IPS DF 4.7 (cell line): Measurements from ENCODE around the gene CEACAM21.

Experiments
- DNase-seq: peaks from one replicate; pipeline ENCODE4 v3.0.0-alpha.2; 2013; ENCODE audit warnings: low spot score; ENCODE audit errors: extremely low read depth

The CEACAM21 gene

DNA sequence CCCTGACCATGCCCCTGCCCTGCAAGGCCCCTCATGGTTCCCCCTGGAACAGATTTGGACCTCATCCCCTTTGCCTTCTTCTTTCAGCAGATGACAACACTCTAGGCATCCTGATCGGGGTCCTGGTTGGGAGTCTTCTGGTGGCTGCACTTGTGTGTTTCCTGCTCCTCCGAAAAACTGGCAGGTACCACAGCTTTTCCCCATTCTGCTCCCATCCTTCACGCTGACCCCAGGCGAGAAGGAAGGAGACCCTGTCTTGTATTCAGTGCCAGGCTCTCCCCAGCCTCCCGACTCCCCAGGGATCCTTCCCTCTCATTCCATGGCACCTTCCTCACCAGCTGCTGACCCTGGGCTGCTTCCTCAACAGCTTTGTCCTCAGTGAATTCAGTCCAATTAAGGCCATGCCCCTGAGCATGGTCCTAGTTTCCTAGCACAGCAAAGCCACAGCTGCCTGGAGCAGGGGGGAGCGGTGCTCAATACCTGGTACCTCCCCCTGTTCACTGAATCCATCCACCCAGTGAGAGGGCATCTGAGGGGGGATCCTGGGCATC is 8.4 kb downstream of the CEACAM21 start:
- DNase-seq: no peak

DNA sequence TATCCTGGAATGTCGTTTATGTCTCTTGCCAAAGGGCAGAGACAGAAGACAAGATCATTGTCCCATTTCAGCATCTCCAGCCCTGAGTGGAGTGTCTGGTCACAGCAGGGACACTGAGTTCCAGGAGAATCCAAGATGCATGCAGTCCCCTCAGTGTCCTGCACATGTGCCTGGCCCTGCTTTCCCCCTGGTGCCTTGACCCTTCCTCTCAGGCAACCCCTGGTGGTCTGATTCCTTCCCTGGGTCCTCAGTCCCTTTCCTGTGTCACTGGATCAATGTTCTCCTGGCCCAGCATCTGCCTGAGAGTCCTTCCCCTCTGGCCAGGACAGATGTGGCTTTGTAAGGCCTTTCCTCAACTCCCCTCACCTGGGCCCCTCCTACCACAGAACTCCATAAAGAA is 9.0 kb downstream of the CEACAM21 start:
- no peak for DNase-seq

DNA sequence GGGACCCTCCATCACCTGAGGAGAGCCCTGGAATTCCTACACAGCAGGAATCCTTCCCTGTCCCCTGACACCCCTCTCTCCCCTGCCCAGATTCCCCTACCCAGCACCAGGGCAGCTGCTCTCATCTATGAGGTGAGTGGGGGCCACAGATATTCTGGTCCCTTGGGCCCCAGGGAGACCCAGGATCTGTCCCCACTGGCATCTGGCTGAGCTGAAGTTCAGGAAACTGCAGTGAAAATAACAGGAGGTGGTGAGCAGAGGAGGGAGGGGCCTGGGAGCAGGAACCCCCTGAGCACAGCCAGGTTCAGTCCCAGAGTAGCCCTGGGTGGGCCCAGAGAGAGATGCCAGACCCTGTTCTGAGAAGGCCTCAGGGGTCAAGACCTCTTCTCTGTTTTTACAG is 10.1 kb downstream of the CEACAM21 start:
- no peak for DNase-seq

DNA sequence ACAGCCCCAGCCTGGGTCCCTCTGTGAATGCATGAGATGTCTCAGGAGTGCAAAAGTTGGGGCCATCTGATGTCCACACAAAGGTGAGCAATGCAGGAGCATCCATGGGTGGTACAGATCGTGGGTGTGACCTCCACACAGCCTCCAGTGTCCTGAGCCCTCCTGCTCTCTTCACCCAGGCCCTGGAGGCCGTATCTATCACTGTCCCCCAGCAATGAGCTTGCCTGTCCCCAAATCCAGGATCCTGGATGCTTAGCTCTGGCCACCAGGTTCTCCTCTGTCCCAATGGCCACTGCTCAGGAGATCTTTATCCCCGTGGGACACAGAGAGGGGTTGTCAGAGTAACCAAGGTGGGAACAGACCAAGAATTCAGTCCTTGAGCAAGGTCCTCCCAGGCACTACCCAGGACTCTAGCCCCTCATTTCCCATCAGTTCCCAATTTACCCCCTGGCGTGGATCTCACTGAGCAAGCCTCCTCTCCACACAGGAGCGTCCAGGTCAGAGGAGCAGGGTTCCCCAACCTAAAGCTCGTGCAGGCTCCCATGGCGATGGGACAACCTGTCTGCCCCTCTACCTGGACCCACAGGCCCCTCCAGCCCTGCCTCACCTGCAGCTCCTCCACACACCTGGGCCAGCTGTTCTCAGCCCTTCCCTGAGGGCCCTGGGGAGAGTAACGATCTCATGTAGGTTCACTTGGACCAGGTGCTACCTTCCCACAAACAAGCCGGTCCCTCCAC is 11.3 kb downstream of the CEACAM21 start:
- no peak for DNase-seq

DNA sequence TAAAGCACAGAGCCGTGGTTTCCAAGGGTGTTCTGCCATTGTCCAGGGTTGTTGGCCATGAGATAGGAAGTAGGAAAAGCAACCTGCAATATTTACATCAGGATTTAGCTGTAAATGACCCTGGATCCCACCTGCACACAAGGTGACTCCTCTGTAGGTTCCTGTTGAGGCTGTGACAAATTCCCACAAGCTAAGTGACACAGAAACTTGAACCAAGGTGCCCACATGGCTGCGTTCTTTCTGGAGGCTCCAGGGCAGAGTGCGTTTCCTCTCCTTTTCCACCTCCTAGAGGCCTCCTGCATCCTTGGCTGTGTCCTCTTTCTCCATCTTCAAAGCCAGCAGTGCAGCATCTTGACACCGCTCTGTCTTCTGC is 11.9 kb downstream of the CEACAM21 start:
- DNase-seq: no peak

DNA sequence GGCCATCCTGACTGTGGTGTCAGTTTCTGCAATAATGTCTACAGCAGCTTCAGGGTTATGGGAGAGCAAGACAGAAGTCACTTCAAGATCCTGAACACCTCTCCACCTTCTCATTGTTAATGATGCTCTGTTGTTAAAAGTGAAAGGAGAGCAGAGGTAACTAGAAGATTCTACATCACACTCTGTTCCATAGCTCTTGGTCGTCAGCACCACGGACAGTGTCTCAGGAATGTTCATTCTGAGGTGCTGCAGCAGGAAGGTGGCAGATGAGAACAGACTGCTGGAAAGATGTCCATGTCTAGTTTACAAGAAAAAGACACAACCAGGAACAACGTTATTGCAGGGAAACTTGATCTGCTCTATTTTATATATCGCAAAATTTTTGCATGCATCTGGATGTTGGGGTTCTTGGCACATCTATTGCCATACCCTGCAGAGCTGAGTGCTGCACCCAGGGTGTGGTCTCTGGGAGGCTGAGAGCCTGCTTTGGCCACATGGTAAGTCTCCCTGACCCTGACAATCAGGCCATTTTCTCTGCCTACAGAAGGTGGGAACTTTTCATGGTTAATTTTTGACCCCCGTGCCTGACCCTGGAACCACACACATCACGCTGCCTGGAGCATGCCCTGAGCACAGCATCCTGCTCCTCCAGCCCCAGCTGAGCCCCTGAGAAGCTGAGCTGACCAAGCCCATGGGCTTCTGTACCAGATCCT is 12.7 kb downstream of the CEACAM21 start:
- no peak for DNase-seq

DNA sequence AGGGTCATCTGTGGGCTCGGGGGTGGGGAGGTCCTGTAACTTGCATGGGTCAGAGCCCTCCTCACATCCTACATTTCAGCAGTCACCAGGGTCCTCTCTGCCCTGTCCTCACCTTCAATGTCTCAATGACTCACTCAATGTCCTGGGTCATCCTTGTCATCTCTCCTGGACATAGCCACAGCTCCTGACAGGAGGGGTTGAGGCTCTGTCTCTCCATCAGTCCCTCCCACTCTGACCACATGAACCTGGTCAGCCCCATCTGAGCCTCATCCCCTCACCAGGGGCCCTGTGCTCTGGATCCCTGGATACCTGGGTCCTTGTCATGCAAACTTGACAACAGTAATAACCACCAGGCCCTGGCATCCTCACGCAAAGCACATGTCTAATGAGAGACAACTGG is 13.4 kb downstream of the CEACAM21 start:
- no peak for DNase-seq

DNA sequence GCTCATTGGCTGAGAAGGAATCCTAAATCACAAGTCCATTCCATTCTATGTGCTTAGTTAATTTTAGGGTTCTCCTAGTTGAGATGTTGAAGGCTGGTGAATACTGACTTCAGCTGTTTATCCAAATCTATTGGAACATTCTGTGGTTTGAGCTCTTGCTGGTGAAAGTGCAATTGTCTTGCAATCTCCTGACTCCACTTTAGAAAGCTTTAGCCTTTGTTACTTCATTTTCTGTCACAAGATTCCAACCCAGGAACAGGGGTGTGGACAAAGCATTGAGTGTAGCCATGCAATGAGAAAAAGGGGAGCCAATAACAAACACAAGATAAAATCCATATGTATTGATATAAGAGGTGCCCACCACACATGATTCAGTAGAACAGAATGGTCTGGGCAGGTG is 15.0 kb downstream of the CEACAM21 start:
- DNase-seq: no peak

DNA sequence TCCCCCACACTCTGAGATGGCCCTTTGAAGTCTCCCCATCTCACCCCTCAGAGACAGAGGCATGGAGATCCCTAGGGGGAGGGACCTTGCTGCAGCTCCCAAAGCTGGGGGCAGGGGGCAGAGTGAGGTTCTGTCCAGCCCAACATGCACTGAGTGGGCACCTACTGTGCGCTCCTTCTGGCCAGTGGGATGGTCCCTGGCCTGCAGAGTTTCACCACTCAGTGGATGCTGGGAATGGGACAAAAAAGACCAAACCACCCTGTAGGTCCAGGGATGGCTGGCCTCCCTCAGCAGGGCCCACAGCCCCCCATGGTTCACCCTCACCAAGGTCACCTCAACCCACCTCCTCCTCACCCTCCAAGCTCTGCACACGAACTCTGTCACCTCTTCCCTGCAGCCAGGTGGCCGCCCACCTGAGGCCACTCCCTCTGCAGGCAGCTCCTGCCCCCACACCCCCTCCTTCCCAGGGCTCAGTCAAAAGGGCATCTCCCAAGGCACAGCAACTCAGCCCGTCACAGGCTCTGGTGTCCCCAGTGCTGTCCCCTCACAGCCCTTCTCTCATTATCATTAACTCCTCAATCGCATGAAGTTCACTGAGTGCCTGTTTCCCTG is 16.1 kb downstream of the CEACAM21 start:
- no peak for DNase-seq

DNA sequence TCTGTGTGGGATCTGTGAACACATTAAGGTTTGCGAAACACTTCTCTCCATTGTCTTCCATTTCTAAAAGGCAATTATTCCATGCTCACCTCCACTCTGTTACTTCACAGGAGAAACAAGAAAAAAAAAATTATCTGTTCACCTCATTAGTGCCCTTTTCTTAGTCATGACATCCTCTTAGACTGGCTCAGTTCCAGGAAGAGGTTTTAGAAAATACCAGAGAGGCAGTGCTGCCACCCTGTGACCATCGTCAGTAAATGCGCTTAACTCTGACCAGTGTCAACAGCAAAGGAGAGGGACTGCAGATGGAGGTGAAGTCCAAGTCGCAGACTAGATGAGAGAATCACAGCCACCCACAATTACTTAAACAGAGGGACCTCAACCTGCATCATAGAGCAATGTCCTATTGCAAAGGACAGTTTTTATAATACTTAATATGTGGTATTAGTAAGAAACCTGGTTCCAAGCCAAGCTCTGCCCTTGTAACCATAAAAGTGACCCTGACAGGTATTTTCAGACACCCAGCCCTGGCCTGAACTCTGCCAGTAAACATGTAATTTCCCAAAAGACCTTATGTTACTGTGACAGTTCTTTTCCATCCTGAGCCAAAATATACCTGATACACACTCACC is 19.4 kb downstream of the CEACAM21 start:
- no peak for DNase-seq

DNA sequence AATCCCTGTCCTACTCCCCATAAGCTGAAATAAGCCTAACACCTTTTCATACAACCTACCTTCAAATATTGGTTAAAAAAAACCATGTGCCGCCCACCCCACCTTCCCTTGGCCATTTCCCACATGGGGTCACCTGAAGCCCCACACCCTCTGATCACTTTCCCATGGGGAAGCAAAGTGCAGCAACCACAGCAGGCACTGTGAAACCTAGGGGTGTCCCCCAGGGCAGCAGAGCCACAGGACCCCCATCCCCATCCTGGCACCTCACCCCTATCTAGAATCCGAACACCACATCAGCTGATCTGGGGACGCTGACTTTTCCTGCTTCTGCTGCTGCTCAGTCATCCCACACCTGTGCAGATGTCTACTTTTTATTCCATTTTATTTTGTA is 19.9 kb downstream of the CEACAM21 start:
- DNase-seq: no peak

DNA sequence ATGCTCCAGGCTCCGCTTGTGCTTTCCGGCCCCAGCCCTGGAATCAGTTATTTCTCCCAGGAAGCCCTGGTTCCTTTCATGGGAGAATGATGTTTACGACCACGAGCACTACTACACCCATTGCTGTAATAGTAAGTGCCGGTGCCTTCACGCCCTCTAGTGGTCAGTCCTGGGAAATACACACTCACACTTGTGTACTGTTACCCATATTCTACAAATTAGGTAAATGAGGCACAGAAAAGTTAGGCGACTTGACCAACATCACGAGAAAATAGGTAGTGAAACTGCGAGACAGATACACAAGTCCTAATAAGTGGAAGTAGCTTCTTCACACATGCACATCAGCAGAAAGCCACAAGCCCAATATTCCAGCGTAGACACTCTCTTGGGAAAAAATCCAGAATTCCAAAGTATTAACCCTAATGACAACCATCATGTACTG is 21.7 kb downstream of the CEACAM21 start:
- no peak for DNase-seq

DNA sequence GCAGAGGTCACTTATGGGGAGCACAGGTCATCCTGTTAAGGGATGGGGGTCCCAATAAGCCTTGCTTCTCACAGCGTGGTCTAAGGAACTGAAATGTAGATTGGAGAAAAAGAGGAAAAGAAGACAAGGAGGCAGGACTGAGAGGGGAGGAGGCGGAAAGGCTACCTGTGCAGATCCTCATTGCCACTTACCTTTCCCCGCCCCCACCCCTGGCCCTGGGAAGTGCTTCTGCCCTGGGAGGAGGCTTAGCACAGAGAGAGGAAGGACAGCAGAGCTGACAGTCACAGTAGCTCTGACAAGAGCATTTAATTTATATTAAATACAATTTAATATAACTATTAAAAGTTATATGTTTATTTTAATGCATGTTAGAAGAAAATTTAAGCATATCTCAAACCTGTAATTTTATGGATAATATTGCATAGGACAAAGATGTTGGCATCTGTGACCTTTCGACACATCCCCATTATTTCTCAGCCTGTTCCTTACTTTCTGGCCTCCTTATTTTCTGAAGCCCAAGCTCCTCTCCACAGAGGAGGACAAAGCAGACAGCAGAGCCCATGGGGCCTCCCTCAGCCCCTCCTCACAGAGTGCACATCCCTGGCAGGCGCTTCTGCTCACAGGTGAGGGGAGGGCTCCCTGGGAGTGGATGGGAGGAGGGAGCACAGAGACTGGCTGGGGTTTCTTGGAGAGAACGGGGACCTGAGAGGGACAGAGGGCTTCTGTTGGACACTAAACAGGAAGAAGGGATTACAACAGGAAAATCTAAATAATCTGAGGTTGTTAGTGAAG is 23.4 kb downstream of the CEACAM21 start:
- no peak for DNase-seq

DNA sequence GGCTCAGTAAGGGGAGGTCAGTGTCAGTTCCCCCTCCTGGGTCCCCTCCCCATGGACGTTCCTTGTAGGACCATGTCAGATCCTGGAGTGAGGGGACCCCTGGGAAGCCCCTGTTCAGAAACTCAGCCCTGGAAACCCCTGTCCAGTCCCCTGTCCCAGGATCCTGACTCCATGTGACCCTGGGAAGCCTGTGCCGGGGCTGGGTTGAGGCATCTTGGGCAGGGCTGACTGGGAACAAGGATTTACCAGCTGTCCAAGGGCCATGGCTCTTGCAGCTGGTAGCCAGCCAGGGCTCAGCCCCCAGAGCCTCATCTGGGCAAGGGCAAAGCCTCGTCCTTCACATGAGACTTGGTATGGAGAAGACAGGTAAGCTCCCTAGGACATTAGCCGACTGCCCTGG is 25.8 kb downstream of the CEACAM21 start:
- DNase-seq: no peak

DNA sequence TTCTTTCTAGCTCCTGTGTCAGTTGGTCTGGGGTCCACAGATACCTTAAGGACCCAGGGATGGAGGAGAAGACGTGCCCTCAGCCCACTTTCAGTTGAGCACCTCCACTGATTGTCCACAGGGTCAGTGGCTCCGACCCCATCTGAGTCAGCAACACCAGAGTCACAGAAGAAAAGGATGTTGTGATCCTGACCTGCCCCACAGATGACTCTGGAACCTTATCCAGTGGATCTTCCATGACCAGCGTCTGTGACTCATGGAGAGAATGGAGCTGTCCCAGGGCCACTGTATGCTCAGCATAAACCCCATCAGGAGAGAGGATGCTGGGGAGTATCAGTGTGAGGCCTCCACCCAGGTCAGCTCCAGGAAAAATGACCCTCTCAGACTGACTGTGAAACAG is 28.9 kb downstream of the CEACAM21 start:
- no peak for DNase-seq

DNA sequence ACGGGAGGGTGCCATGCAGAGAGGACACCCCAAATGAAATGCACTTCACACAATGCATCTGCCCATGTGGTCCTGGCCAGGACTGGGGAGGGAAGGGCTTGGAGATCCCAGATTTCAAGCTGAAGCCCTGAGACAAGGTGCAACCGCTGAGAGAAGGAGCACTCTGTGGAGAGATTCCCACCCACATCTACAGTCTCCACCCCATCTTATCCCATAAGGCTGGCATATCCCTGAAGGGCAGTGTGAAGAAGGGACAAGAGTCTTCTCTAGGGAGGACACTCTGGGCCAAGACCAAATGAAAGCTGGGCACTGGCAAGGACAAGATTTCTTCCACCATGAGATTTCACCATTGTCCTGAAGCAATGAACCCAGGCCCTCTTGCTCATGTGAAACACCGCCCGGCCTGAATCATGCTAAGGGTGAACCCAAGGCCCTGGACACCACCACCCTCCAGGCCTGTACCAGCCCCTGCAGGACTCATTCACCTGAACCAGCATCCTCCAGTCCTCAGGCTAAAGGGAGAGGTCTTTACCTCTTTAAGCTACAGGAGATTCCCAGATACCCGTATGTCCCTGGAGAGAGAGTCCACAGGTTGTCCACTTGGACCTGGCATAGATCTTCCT is 30.4 kb downstream of the CEACAM21 start:
- no peak for DNase-seq

DNA sequence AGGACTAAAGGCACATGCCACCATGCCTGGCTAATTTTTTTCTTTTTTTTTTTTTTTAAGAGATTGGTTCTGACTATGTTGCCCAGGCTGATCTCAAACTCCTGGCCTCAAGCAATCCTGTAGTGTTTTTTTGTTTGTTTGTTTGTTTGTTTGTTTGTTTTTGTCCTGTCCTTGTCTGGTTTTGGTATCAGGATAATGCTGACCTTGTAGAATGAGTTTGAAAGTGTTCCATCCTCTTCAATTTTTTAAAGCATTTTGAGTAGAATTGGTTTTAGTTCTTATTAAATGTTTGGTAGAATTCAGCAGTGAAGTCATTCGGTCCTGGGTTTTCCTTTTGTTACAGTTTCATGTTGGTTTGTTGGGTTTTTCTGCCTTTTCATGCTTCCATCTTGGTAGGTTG is 31.7 kb downstream of the CEACAM21 start:
- DNase-seq: no peak

DNA sequence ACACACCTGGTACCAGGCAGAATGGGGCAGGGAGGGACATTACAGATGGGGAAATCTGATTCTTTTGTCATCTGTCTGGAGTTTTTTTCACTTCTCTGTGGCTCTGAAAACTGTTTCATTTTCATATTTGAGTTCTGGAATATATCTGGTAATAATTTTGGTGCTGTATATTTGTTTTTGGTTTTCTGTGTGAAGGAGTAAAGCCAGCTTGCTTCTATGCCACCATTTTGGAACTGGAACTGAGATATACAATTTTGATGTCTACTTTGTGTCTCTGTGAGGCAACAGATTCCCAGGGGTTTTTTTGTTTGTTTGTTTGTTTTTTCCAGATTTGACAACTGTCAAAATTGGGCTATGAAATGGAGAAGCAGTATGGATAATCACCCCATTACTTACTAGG is 34.8 kb downstream of the CEACAM21 start:
- DNase-seq: no peak

DNA sequence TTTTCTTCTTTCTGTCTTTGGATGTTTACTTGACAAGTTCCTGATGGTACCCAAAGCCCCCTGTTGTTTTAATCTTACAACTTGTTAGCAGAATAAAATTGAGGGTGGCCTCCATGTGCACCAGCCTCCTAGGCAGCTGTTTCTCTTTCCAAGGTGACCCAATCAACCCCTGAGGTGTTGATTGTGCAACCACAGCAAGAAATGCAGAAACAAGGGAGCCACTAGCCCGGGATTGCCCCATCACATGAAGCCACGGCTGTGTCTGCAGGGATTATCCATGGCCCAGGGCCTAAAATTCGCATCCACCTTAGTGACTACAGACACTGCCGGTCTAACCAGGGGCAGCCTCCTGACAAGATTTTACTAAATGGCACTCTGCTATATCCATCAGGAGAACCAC is 36.5 kb downstream of the CEACAM21 start:
- no peak for DNase-seq

DNA sequence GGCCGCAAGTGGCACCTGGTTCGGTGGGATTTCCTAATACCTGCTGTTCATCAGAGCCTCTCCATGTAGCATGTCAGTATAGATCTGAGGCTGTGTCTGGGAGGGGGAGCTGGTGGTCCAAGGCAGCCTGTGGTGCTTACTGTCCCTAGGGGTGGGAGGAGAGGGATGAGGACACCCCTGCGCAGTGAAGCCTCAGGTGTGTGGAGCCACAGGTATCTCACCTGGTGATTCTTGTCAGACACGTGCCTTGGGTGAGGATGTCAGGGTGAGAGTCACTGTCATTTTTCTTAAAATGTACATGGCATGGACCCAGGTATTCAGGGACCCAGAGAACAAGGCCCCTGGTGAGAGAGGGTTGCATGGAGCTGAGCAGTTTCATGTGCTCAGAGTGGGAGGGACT is 39.2 kb downstream of the CEACAM21 start:
- no peak for DNase-seq
